Activated CD4-positive, alpha-beta memory T cell treated with anti-CD3 and anti-CD28 coated beads, Interleukin-2, amount 10 ng/mL, durations not matched to agents 7 days and 5 days (primary cell): Measurements from ENCODE around the gene PUM1. TPM values are rescaled to one million over a fixed set of nuclear protein-coding genes. Genes with fewer than 3 reads are reported as not detected.
"Not testable (repeated sequence)": the region's sequence is repeated elsewhere in the genome, so short reads cannot be mapped to it uniquely, and the experiment has no call there.

Source experiments
- CTCF ChIA-PET: fragments of 350-600 bp; sonication (Branson Sonifier 250); formaldehyde crosslinking; loops from one replicate; lab custom pipeline; 2021; ENCODE audit warnings: antibody characterized with exemption, inconsistent platforms; lab: Charles Lee
- POLR2A ChIA-PET: fragments of 350-600 bp; sonication (Branson Sonifier 250); formaldehyde crosslinking; loops from one replicate; lab custom pipeline; 2021; ENCODE audit warnings: antibody characterized with exemption; lab: Charles Lee
- DNase-seq: peaks from one replicate; pipeline ENCODE4 v3.0.0-alpha.2; 2020
- H3K27ac Mint-ChIP-seq: one replicate; pipeline ENCODE4 v1.8.0; 2021; ENCODE audit warnings: mild to moderate bottlenecking, mixed read lengths
- H3K27me3 Mint-ChIP-seq: one replicate; pipeline ENCODE4 v1.8.0; 2021; ENCODE audit warnings: mixed read lengths
- H3K36me3 Mint-ChIP-seq: one replicate; pipeline ENCODE4 v1.8.0; 2021; ENCODE audit warnings: low read depth, mixed read lengths
- H3K4me1 Mint-ChIP-seq: one replicate; pipeline ENCODE4 v1.8.0; 2021; ENCODE audit warnings: mixed read lengths
- H3K4me3 Mint-ChIP-seq: one replicate; pipeline ENCODE4 v1.8.0; 2021; ENCODE audit warnings: mild to moderate bottlenecking, mixed read lengths
- H3K9me3 Mint-ChIP-seq: one replicate; pipeline ENCODE4 v1.8.0; 2021; ENCODE audit warnings: mixed read lengths
- total RNA-seq, 2 experiments: library from RNA; stranded (reverse); gene quantifications; one replicate each; pipeline ENCODE4 v1.2.3, GENCODE V29; 2021

PUM1 gene
- total RNA-seq, 2 experiments from 2014 or later: 86.8 to 87.4 TPM

- DNase-seq, H3K27ac Mint-ChIP-seq, H3K4me3 Mint-ChIP-seq, H3K27me3 Mint-ChIP-seq, H3K9me3 Mint-ChIP-seq, POLR2A ChIA-PET: not testable (repeated sequence)
- Mint-ChIP-seq H3K4me1 (peaks cover 36% of the 10 kb centered on the region), H3K36me3 (peaks cover 50% of the 10 kb centered on the region)
- CTCF ChIA-PET: interaction anchor here (1.3 kb wide), 1 partner anchor 142 kb away, joined by 3 read pairs; no protein-coding TSS in a partner anchor
Measured at GRCh38 chr1:31038935-31039334, 26.6 kb downstream of the PUM1 start.

GRCh38 chr1:31038360-31038759 lies 27.2 kb downstream of the PUM1 start:
- no peaks in the 10 kb centered on the region for H3K27me3 Mint-ChIP-seq
- H3K4me1 Mint-ChIP-seq: peaks cover 36% of the 10 kb centered on the region
- no peak for DNase-seq
- no peak overlapping the region for H3K4me3 Mint-ChIP-seq
- ChIA-PET POLR2A (no interaction called here), CTCF (interaction anchor here (0.7 to 1.3 kb wide), 2 partner anchors 143 to 241 kb away, joined by 3 to 4 read pairs; no protein-coding TSS in a partner anchor)
- H3K9me3 Mint-ChIP-seq: peaks cover 3% of the 10 kb centered on the region
- H3K27ac Mint-ChIP-seq: no peak overlapping the region
- H3K36me3 Mint-ChIP-seq: peaks cover 45% of the 10 kb centered on the region

- Mint-ChIP-seq H3K4me1 (peaks cover 37% of the 10 kb centered on the region), H3K9me3 (no peaks in the 10 kb centered on the region), H3K4me3 (no peak overlapping the region), H3K27me3 (no peaks in the 10 kb centered on the region), H3K36me3 (peaks cover 33% of the 10 kb centered on the region), H3K27ac (peak overlapping the region; percentile 38)
- CTCF ChIA-PET: no interaction called here
- no peak for DNase-seq
- POLR2A ChIA-PET: interaction anchor here (1.0 to 2.2 kb wide), 7 partner anchors 8 to 260 kb away, joined by 3 to 13 read pairs (median 5); partner anchors contain the start of genes SNRNP40 and ZCCHC17
Measured at GRCh38 chr1:31036749-31037500, 28.6 kb downstream of the PUM1 start.

- ChIA-PET CTCF (no interaction called here), POLR2A (no interaction called here)
- H3K4me1 Mint-ChIP-seq: peaks cover 45% of the 10 kb centered on the region
- H3K27me3 Mint-ChIP-seq: no peaks in the 10 kb centered on the region
- H3K27ac Mint-ChIP-seq: no peak overlapping the region
- DNase-seq: no peak
- no peak overlapping the region for H3K4me3 Mint-ChIP-seq
- no peaks in the 10 kb centered on the region for H3K9me3 Mint-ChIP-seq
- H3K36me3 Mint-ChIP-seq: peaks cover 27% of the 10 kb centered on the region
Measured at GRCh38 chr1:31033598-31033997, 31.9 kb downstream of the PUM1 start.

- ChIA-PET POLR2A (no interaction called here), CTCF (no interaction called here)
- Mint-ChIP-seq H3K9me3 (no peaks in the 10 kb centered on the region), H3K36me3 (peaks cover 34% of the 10 kb centered on the region), H3K27ac (no peak overlapping the region), H3K27me3 (no peaks in the 10 kb centered on the region), H3K4me3 (no peak overlapping the region), H3K4me1 (peaks cover 46% of the 10 kb centered on the region)
- DNase-seq: no peak
Measured at GRCh38 chr1:31032266-31032665, 33.3 kb downstream of the PUM1 start.

- H3K36me3 Mint-ChIP-seq: peaks cover 32% of the 10 kb centered on the region
- no peaks in the 10 kb centered on the region for H3K27me3 Mint-ChIP-seq
- DNase-seq: no peak
- peaks cover 42% of the 10 kb centered on the region for H3K4me1 Mint-ChIP-seq
- no peaks in the 10 kb centered on the region for H3K9me3 Mint-ChIP-seq
- ChIA-PET CTCF (interaction anchor here (0.6 kb wide), 1 partner anchor 21 kb away, joined by 3 read pairs; no protein-coding TSS in a partner anchor), POLR2A (no interaction called here)
- H3K27ac Mint-ChIP-seq: no peak overlapping the region
- H3K4me3 Mint-ChIP-seq: no peak overlapping the region
Measured at GRCh38 chr1:31031330-31032143, 34.0 kb downstream of the PUM1 start.

- Mint-ChIP-seq H3K9me3 (no peaks in the 10 kb centered on the region), H3K27me3 (no peaks in the 10 kb centered on the region), H3K4me1 (peaks cover 47% of the 10 kb centered on the region), H3K36me3 (peaks cover 36% of the 10 kb centered on the region), H3K4me3 (no peak overlapping the region), H3K27ac (no peak overlapping the region)
- POLR2A ChIA-PET: no interaction called here
- DNase-seq: no peak
- CTCF ChIA-PET: no interaction called here
Measured at GRCh38 chr1:31029026-31029425, 36.5 kb downstream of the PUM1 start.

GRCh38 chr1:31027693-31028526 lies 37.6 kb downstream of the PUM1 start:
- Mint-ChIP-seq H3K27me3 (no peaks in the 10 kb centered on the region), H3K36me3 (peaks cover 42% of the 10 kb centered on the region), H3K4me1 (peaks cover 47% of the 10 kb centered on the region), H3K9me3 (no peaks in the 10 kb centered on the region), H3K4me3 (no peak overlapping the region), H3K27ac (no peak overlapping the region)
- POLR2A ChIA-PET: interaction anchor here (1.5 kb wide), 1 partner anchor 18 kb away, joined by 3 read pairs; no protein-coding TSS in a partner anchor
- DNase-seq: no peak
- CTCF ChIA-PET: no interaction called here

- ChIA-PET POLR2A (no interaction called here), CTCF (no interaction called here)
- Mint-ChIP-seq H3K4me3 (no peak overlapping the region), H3K36me3 (peaks cover 49% of the 10 kb centered on the region), H3K27me3 (no peaks in the 10 kb centered on the region), H3K4me1 (peaks cover 46% of the 10 kb centered on the region), H3K9me3 (no peaks in the 10 kb centered on the region), H3K27ac (no peak overlapping the region)
- DNase-seq: no peak
Measured at GRCh38 chr1:31022259-31022658, 43.3 kb downstream of the PUM1 start.

- CTCF ChIA-PET: no interaction called here
- POLR2A ChIA-PET: no interaction called here
- peaks cover 40% of the 10 kb centered on the region for H3K4me1 Mint-ChIP-seq
- DNase-seq: no peak
- no peaks in the 10 kb centered on the region for H3K27me3 Mint-ChIP-seq
- peaks cover 41% of the 10 kb centered on the region for H3K36me3 Mint-ChIP-seq
- no peak overlapping the region for H3K27ac Mint-ChIP-seq
- H3K9me3 Mint-ChIP-seq: no peaks in the 10 kb centered on the region
- H3K4me3 Mint-ChIP-seq: no peak overlapping the region
Measured at GRCh38 chr1:31020007-31020790, 45.3 kb downstream of the PUM1 start.

GRCh38 chr1:31019401-31019800 lies 46.1 kb downstream of the PUM1 start:
- no peaks in the 10 kb centered on the region for H3K9me3 Mint-ChIP-seq
- CTCF ChIA-PET: no interaction called here
- no peak overlapping the region for H3K4me3 Mint-ChIP-seq
- H3K4me1 Mint-ChIP-seq: peaks cover 33% of the 10 kb centered on the region
- H3K27ac Mint-ChIP-seq: peak overlapping the region; percentile 47
- H3K36me3 Mint-ChIP-seq: peaks cover 37% of the 10 kb centered on the region
- DNase-seq: no peak
- no peaks in the 10 kb centered on the region for H3K27me3 Mint-ChIP-seq
- POLR2A ChIA-PET: no interaction called here

- Mint-ChIP-seq H3K27ac (no peak overlapping the region), H3K4me1 (peaks cover 41% of the 10 kb centered on the region), H3K4me3 (no peak overlapping the region), H3K36me3 (peaks cover 21% of the 10 kb centered on the region), H3K27me3 (no peaks in the 10 kb centered on the region), H3K9me3 (no peaks in the 10 kb centered on the region)
- ChIA-PET CTCF (no interaction called here), POLR2A (no interaction called here)
- DNase-seq: no peak
Measured at GRCh38 chr1:31016868-31017267, 48.6 kb downstream of the PUM1 start.
